Stimulated activated CD4-positive, alpha-beta T cell treated with anti-CD3 and anti-CD28 coated beads, Interleukin-2, amount 100 ng/mL, for 48 hours (primary cell): Measurements from ENCODE around the gene PLD6.
"Not testable (repeated sequence)": the region's sequence is repeated elsewhere in the genome, so short reads cannot be mapped to it uniquely, and the experiment has no call there.

ENCODE experiments used
- DNase-seq, 2 donors: peaks; one replicate each; pipeline ENCODE4 v3.0.0-alpha.2; 2020

PLD6 gene

GRCh38 chr17:17172990-17173389 lies 33.1 kb downstream of the PLD6 start:
- DNase-seq = no peak

- DNase-seq = no peak
These were observed 33.9 kb downstream of the PLD6 start for GRCh38 chr17:17172001-17172939.

- DNase-seq = no peak
These were observed 34.9 kb downstream of the PLD6 start for GRCh38 chr17:17171186-17171585.

- no peak for DNase-seq
These were observed 35.7 kb downstream of the PLD6 start for GRCh38 chr17:17170346-17170985.

GRCh38 chr17:17169396-17169795 lies 36.7 kb downstream of the PLD6 start:
- no peak for DNase-seq

GRCh38 chr17:17168401-17168800 lies 37.7 kb downstream of the PLD6 start:
- no peak for DNase-seq

- no peak for DNase-seq
These were observed 38.1 kb downstream of the PLD6 start for GRCh38 chr17:17167986-17168385.

- DNase-seq = no peak
These were observed 38.8 kb downstream of the PLD6 start for GRCh38 chr17:17167356-17167755.

GRCh38 chr17:17166446-17166845 lies 39.7 kb downstream of the PLD6 start:
- DNase-seq = no peak

- DNase-seq = no peak
These were observed 40.3 kb downstream of the PLD6 start for GRCh38 chr17:17165666-17166308.

GRCh38 chr17:17164676-17165075 lies 41.5 kb downstream of the PLD6 start:
- DNase-seq = no peak

GRCh38 chr17:17164156-17164555 lies 42.0 kb downstream of the PLD6 start:
- DNase-seq = no peak

GRCh38 chr17:17161759-17162158 lies 44.4 kb downstream of the PLD6 start:
- no peak for DNase-seq

- DNase-seq = no peak
These were observed 45.0 kb downstream of the PLD6 start for GRCh38 chr17:17161121-17161520.

- DNase-seq = no peak
These were observed 46.6 kb downstream of the PLD6 start for GRCh38 chr17:17159571-17159970.

GRCh38 chr17:17158506-17158905 lies 47.6 kb downstream of the PLD6 start:
- not testable (repeated sequence) for DNase-seq

GRCh38 chr17:17157041-17157440 lies 49.1 kb downstream of the PLD6 start:
- no peak for DNase-seq

- DNase-seq = no peak
These were observed 49.6 kb downstream of the PLD6 start for GRCh38 chr17:17156511-17156910.

GRCh38 chr17:17156107-17156506 lies 50.0 kb downstream of the PLD6 start:
- DNase-seq = no peak

- DNase-seq = no peak
These were observed 50.6 kb downstream of the PLD6 start for GRCh38 chr17:17155568-17155967.

- DNase-seq = no peak
These were observed 51.2 kb downstream of the PLD6 start for GRCh38 chr17:17154981-17155380.

GRCh38 chr17:17154556-17154955 lies 51.6 kb downstream of the PLD6 start:
- DNase-seq = no peak

- DNase-seq = no peak
These were observed 52.4 kb downstream of the PLD6 start for GRCh38 chr17:17153709-17154108.

- no peak for DNase-seq
These were observed 53.1 kb downstream of the PLD6 start for GRCh38 chr17:17153071-17153470.
